Tibial nerve (tissue), 4 donors: ENCODE measurements around the gene CDS1. TPM values are rescaled to one million over a fixed set of nuclear protein-coding genes. Genes with fewer than 3 reads are reported as not detected.
"Not testable (repeated sequence)": the region's sequence is repeated elsewhere in the genome, so short reads cannot be mapped to it uniquely, and the experiment has no call there.

ENCODE experiments used
- DNase-seq, 2 donors: peaks; one replicate each; pipeline ENCODE4 v3.0.0-alpha.2; 2019; ENCODE audit warnings: low spot score in 2 of 2
- H3K27ac ChIP-seq, 4 donors: fragments of 200-600 bp; sonication (generic) in 3 of 4; one replicate each; pipeline ENCODE4 v1.5.1; 2017 to 2019; ENCODE audit warnings: mild to moderate bottlenecking in 1 of 4
- H3K27me3 ChIP-seq, 2 donors: fragments of 200-600 bp; sonication (generic) in 1 of 2; one replicate each; pipeline versions ENCODE4 v1.5.1 to v1.6.0; 2017 to 2019
- H3K36me3 ChIP-seq, 3 donors: fragments of 200-600 bp; sonication (generic); one replicate each; pipeline ENCODE4 v1.5.1; 2018 to 2019
- H3K4me1 ChIP-seq, 4 donors: fragments of 200-600 bp; sonication (generic) in 3 of 4; one replicate each; pipeline ENCODE4 v1.5.1; 2017 to 2019
- H3K4me3 ChIP-seq, 4 donors: fragments of 200-600 bp; sonication (generic) in 3 of 4; one replicate each; pipeline ENCODE4 v1.5.1; 2017 to 2019; ENCODE audit warnings: mild to moderate bottlenecking in 1 of 4, moderate library complexity in 1 of 4
- H3K9me3 ChIP-seq, 4 donors: fragments of 200-600 bp; sonication (generic) in 3 of 4; one replicate each; pipeline ENCODE4 v1.5.1; 2017 to 2019
- CTCF ChIP-seq, 5 experiments: fragments of 200-600 bp in 3 of 5; fragments of 450-650 bp in 2 of 5; sonication (generic) in 3 of 5; IDR thresholded peaks; one replicate each; pipeline ENCODE4 v1.5.1; 2016 to 2019; ENCODE audit warnings: antibody characterized with exemption in 5 of 5, mild to moderate bottlenecking in 3 of 5, moderate library complexity in 2 of 5
- EP300 ChIP-seq, 2 donors: sonication (generic); formaldehyde crosslinking; IDR thresholded peaks; one replicate each; pipeline ENCODE4 v1.6.1; 2017; ENCODE audit warnings: antibody characterized with exemption in 2 of 2, mild to moderate bottlenecking in 1 of 2
- POLR2A ChIP-seq, 2 donors: fragments of 450-650 bp; IDR thresholded peaks; one replicate each; pipeline ENCODE4 v1.6.1; 2017; ENCODE audit warnings: antibody characterized with exemption in 2 of 2, mild to moderate bottlenecking in 2 of 2, moderate library complexity in 2 of 2
- WGBS, 2 donors: methylation state at CpG; one replicate each; pipeline ENCODE4 v1.1.5; 2018; 5-methylcytosine and 5-hydroxymethylcytosine counted together
- total RNA-seq, 4 donors: library from RNA; depleted of rRNA; stranded (reverse); fragments of >200 nt; gene quantifications; one replicate each; pipeline ENCODE4 v1.1.0, GENCODE V29; 2016

CDS1 gene
- total RNA-seq, 4 donors from 2014 or later, result under 0.01 to 0.59 (median 0.25) TPM

GRCh38 chr4:84681486-84682274 is 98.8 kb downstream of the CDS1 start:
- H3K4me3 ChIP-seq, result no peak overlapping the region
- no peak for TF ChIP-seq POLR2A (IDR thresholded peaks at IDR 0.05)
- TF ChIP-seq CTCF (IDR thresholded peaks at IDR 0.05), result no peak
- no peak for TF ChIP-seq EP300 (IDR thresholded peaks at IDR 0.05)
- peaks cover 0 to 30% (median 14%) of the 10 kb centered on the region in 4 donors for H3K4me1 ChIP-seq
- H3K36me3 ChIP-seq, result peaks cover 2 to 99% (median 5%) of the 10 kb centered on the region in 3 donors
- no peaks in the 10 kb centered on the region for H3K9me3 ChIP-seq
- 52 to 64% methylated on average over 2 of the region's 2 CpGs for WGBS, 2 donors
- H3K27ac ChIP-seq, result peak overlapping the region in 3 of 4 donors; percentile 18 to 45 (median 43)
- no peak for DNase-seq
- H3K27me3 ChIP-seq, result no peaks in the 10 kb centered on the region

- 77 to 83% methylated on average over 4 of the region's 4 CpGs for WGBS, 2 donors
- H3K27me3 ChIP-seq, result not testable (repeated sequence)
These were observed 99.7 kb downstream of the CDS1 start for GRCh38 chr4:84682661-84683060.

GRCh38 chr4:84683064-84683850 is 100.3 kb downstream of the CDS1 start:
- Histone ChIP-seq H3K27ac (peak overlapping the region in 2 of 4 donors; percentile 18), H3K4me3 (no peak overlapping the region), H3K27me3 (no peaks in the 10 kb centered on the region), H3K36me3 (peaks cover 2 to 91% (median 5%) of the 10 kb centered on the region in 3 donors), H3K4me1 (peaks cover 0 to 30% (median 14%) of the 10 kb centered on the region in 4 donors), H3K9me3 (no peaks in the 10 kb centered on the region)
- DNase-seq, result peak in 1 of 2 donors; percentile 56
- 79 to 85% methylated on average over 7 of the region's 7 CpGs for WGBS, 2 donors
- TF ChIP-seq POLR2A (IDR thresholded peaks at IDR 0.05) (no peak), CTCF (IDR thresholded peaks at IDR 0.05) (no peak), EP300 (IDR thresholded peaks at IDR 0.05) (no peak)

More at GRCh38 chr4:84682661-84683060, 99.7 kb downstream of the CDS1 start:
- DNase-seq, H3K4me3 ChIP-seq, H3K9me3 ChIP-seq: not testable (repeated sequence)
- Histone ChIP-seq H3K27ac (peak overlapping the region in 2 of 4 donors; percentile 18 to 43), H3K36me3 (peaks cover 2 to 91% (median 5%) of the 10 kb centered on the region in 3 donors), H3K4me1 (peaks cover 0 to 30% (median 14%) of the 10 kb centered on the region in 4 donors)

- Histone ChIP-seq H3K9me3 (no peaks in the 10 kb centered on the region), H3K27ac (peak overlapping the region in 1 of 4 donors; percentile 18), H3K36me3 (peaks cover 0 to 83% (median 2%) of the 10 kb centered on the region in 3 donors), H3K4me3 (no peak overlapping the region), H3K4me1 (peaks cover 0 to 30% (median 14%) of the 10 kb centered on the region in 4 donors), H3K27me3 (no peaks in the 10 kb centered on the region)
- WGBS, 2 donors, result 87 to 89% methylated on average over 3 of the region's 3 CpGs
- no peak for DNase-seq
- TF ChIP-seq POLR2A (IDR thresholded peaks at IDR 0.05), result no peak
- no peak for TF ChIP-seq EP300 (IDR thresholded peaks at IDR 0.05)
- TF ChIP-seq CTCF (IDR thresholded peaks at IDR 0.05), result no peak
These were observed 101.4 kb downstream of the CDS1 start for GRCh38 chr4:84684361-84684760.

- Histone ChIP-seq H3K27ac (no peak overlapping the region), H3K4me1 (peaks cover 0 to 27% (median 14%) of the 10 kb centered on the region in 4 donors), H3K4me3 (no peak overlapping the region), H3K36me3 (peaks cover 0 to 81% (median 2%) of the 10 kb centered on the region in 3 donors), H3K9me3 (no peaks in the 10 kb centered on the region), H3K27me3 (no peaks in the 10 kb centered on the region)
- no peak for TF ChIP-seq EP300 (IDR thresholded peaks at IDR 0.05)
- no peak for TF ChIP-seq CTCF (IDR thresholded peaks at IDR 0.05)
- no peak for DNase-seq
- WGBS, 2 donors, result 56 to 75% methylated on average over 1 of the region's 1 CpG
These were observed 102.2 kb downstream of the CDS1 start for GRCh38 chr4:84685105-84685504.
